Prostate gland (tissue), 2 donors: ENCODE data around the gene SMARCB1.

ENCODE experiments used
- CTCF ChIP-seq, 4 experiments: fragments of 200-600 bp in 2 of 4; fragments of 450-650 bp in 2 of 4; sonication (generic) in 2 of 4; IDR thresholded peaks; 1 replicate in 3 of 4; 2 replicates in 1 of 4; pipeline ENCODE4 v1.5.1; 2016 to 2019; ENCODE audit warnings: antibody characterized with exemption in 4 of 4, mild to moderate bottlenecking in 2 of 4, moderate library complexity in 2 of 4
- POLR2A ChIP-seq: fragments of 450-650 bp; IDR thresholded peaks from one replicate; pipeline ENCODE4 v1.6.1; 2016; ENCODE audit warnings: antibody characterized with exemption, mild to moderate bottlenecking
- POLR2AphosphoS5 ChIP-seq: sonication (generic); formaldehyde crosslinking; IDR thresholded peaks from one replicate; pipeline ENCODE4 v1.6.1; 2017; ENCODE audit warnings: antibody characterized with exemption

- no peak for TF ChIP-seq CTCF (IDR thresholded peaks at IDR 0.05)
- no peak for TF ChIP-seq POLR2A
- no peak for TF ChIP-seq POLR2AphosphoS5
These were observed 5.1 kb upstream of the SMARCB1 start for GRCh38 chr22:23781511-23782183.
